ENCODE measurements around the gene OPN1MW.
"Not testable (repeated sequence)": the region's sequence is repeated elsewhere in the genome, so short reads cannot be mapped to it uniquely, and the experiment has no call there.

OPN1MW gene

GRCh38 chrX:154182296-154182695 lies at the start of gene OPN1MW:
Gene OPN1MW, plus strand, starts transcription at chrX:154182596. Its CDS starts 82 bp downstream, at chrX:154182678.
- DNase-seq (ENCODE audit: low read depth in 2 of 2), result not testable (repeated sequence)

GRCh38 chrX:154135458-154136229 lies 46.8 kb upstream of the OPN1MW start:
- no peak for DNase-seq (ENCODE audit: low read depth in 2 of 2)

- DNase-seq (ENCODE audit: low read depth in 2 of 2), result peak; percentile 43 to 48
Observed at GRCh38 chrX:154136627-154137161, 45.7 kb upstream of the OPN1MW start.

DNA sequence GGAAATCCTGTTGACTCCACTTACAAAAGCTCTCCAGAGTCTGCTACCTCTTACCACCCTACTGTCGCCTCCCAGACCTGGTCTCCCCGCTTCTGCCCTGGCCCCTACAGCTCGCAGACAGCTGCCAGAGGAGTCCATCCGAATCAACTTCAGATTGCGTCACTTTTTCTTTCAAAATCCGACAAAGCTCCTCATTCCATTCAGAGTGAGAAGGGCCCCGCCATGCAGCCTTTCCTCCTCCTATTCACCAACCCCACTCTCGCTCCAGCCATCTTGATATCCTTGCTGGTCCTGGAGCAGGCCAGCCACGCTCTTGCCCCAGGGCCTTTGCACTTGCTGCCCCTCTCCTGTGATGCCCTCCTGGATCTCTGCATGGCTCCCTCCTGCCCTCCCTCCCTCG lies 43.5 kb upstream of the OPN1MW start:
- no peak for DNase-seq (ENCODE audit: low read depth in 2 of 2)

DNA sequence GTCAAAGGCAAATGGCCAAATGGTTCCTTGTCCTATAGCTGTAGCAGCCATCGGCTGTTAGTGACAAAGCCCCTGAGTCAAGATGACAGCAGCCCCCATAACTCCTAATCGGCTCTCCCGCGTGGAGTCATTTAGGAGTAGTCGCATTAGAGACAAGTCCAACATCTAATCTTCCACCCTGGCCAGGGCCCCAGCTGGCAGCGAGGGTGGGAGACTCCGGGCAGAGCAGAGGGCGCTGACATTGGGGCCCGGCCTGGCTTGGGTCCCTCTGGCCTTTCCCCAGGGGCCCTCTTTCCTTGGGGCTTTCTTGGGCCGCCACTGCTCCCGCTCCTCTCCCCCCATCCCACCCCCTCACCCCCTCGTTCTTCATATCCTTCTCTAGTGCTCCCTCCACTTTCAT lies 42.2 kb upstream of the OPN1MW start:
- no peak for DNase-seq (ENCODE audit: low read depth in 2 of 2)

DNA sequence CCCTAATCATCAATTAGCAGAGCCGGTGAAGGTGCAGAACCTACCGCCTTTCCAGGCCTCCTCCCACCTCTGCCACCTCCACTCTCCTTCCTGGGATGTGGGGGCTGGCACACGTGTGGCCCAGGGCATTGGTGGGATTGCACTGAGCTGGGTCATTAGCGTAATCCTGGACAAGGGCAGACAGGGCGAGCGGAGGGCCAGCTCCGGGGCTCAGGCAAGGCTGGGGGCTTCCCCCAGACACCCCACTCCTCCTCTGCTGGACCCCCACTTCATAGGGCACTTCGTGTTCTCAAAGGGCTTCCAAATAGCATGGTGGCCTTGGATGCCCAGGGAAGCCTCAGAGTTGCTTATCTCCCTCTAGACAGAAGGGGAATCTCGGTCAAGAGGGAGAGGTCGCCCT lies 41.7 kb upstream of the OPN1MW start:
- no peak for DNase-seq (ENCODE audit: low read depth in 2 of 2)

DNA sequence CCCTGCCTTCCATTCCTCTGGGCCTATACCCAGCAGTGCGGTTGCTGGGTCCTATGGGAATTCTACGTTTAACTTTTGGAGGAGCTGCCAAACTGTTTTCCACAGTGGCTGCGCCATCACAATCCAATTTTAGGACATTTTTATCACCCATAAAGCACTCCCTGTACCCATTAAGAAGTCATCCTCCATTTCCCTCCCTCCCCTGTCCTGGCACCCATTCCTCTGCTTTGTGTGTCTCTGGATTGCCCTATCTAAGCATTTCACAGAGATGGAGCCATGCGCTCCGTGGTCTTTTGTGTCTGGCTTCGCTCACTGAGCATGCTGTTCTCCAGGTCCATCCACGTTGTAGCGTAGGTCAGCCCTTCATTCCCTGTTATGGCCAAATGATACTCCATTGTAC lies 40.0 kb upstream of the OPN1MW start:
- no peak for DNase-seq (ENCODE audit: low read depth in 2 of 2)

GRCh38 chrX:154142950-154143745 lies 39.2 kb upstream of the OPN1MW start:
- no peak for DNase-seq (ENCODE audit: low read depth in 2 of 2)

GRCh38 chrX:154144010-154144409 lies 38.4 kb upstream of the OPN1MW start, which contains the start of gene OPN1LW:
Gene OPN1LW, plus strand, starts transcription at chrX:154144243. Its CDS starts 41 bp downstream, at chrX:154144284.
- DNase-seq (ENCODE audit: low read depth in 2 of 2), result not testable (repeated sequence)

DNA sequence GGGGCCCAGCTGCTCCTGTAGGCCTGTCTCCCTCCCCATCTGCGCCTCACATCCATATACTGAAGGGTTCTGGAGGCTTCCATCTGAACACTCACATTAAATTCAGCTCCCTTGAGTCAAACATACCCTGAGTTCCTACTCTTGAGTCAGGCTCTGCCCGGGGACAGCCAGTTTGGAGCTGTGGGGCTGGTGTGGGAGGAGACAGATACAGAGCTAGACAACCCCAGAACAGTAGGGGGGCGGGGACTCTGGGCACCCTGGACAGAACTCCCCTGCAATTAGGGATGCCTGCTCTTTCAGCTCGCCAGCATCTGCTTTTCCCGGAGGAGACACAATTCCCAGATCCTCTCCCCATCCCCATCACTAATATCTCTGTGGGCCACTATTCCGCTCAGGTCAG lies 31.4 kb upstream of the OPN1MW start:
- DNase-seq (ENCODE audit: low read depth in 2 of 2), result not testable (repeated sequence)

GRCh38 chrX:154156221-154156620 lies 26.2 kb upstream of the OPN1MW start:
- not testable (repeated sequence) for DNase-seq (ENCODE audit: low read depth in 2 of 2)

DNA sequence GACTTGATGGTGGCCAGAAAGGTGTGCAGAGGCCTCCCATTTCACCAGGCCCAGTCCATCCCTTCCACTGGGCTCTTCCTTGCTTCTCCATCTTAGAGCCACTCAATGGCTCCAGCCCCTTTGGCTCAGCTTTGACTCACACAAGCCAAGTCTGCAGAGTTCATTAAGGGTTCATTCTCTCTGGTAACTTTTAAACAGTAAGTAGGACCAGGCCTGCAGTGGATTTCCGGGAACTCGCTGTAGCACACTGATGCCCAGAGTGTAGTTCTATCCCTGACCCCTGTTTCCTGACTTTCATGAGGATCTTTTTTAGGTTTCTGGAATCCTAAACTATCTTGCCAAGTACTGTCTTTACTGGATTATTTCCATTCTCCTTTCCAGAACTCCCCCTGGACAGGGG lies 25.2 kb upstream of the OPN1MW start:
- not testable (repeated sequence) for DNase-seq (ENCODE audit: low read depth in 2 of 2)

DNA sequence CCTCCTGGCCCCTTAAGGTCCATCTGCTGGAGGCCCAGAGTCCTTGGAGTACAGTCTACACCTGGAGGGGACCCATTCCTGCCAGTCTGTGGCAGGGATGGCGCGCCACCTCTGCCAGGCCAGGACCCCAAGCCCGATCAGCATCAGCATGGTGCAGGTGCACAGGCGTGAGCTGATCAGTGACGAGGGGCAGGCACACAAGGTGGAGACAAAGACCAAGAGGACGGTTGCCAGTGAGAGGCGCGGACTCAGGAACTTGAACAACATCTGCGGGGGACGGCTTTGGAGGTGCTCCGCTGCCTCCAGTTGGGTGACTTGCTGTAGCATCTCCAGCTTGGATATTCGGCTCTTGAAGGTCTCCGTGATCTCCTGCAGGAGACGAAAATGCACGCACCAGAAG lies 23.1 kb upstream of the OPN1MW start:
- not testable (repeated sequence) for DNase-seq (ENCODE audit: low read depth in 2 of 2)

- DNase-seq (ENCODE audit: low read depth in 2 of 2), result not testable (repeated sequence)
Observed at GRCh38 chrX:154164902-154165301, 17.5 kb upstream of the OPN1MW start.

DNA sequence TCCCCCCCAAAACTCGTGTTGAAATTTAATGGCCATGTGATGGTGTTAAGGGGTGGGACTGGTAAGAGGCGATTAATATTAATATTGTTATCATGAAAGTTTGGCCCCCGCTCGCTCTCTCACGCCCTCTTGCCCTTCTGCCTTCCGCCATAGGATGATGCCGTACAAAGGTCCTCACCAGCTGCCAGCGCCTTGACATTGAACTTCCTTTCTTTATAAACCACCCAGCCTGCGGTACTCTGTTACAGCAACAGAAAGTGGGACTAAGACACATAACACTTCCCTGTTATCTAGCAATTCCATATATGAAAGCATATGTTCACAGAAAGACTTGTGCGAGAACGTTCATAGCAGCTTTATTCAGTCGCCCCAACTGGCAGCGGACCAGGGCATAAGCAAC lies 14.0 kb upstream of the OPN1MW start:
- not testable (repeated sequence) for DNase-seq (ENCODE audit: low read depth in 2 of 2)

GRCh38 chrX:154172535-154172943 lies 9.9 kb upstream of the OPN1MW start:
- DNase-seq (ENCODE audit: low read depth in 2 of 2), result not testable (repeated sequence)

- not testable (repeated sequence) for DNase-seq (ENCODE audit: low read depth in 2 of 2)
Observed at GRCh38 chrX:154174356-154174755, 8.0 kb upstream of the OPN1MW start.

- not testable (repeated sequence) for DNase-seq (ENCODE audit: low read depth in 2 of 2)
Observed at GRCh38 chrX:154183794-154184193, 1.4 kb downstream of the OPN1MW start.

GRCh38 chrX:154192846-154193245 lies 10.4 kb downstream of the OPN1MW start:
- DNase-seq (ENCODE audit: low read depth in 2 of 2), result not testable (repeated sequence)

DNA sequence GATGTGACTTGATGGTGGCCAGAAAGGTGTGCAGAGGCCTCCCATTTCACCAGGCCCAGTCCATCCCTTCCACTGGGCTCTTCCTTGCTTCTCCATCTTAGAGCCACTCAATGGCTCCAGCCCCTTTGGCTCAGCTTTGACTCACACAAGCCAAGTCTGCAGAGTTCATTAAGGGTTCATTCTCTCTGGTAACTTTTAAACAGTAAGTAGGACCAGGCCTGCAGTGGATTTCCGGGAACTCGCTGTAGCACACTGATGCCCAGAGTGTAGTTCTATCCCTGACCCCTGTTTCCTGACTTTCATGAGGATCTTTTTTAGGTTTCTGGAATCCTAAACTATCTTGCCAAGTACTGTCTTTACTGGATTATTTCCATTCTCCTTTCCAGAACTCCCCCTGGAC lies 11.9 kb downstream of the OPN1MW start:
- not testable (repeated sequence) for DNase-seq (ENCODE audit: low read depth in 2 of 2)

- DNase-seq (ENCODE audit: low read depth in 2 of 2), result not testable (repeated sequence)
Observed at GRCh38 chrX:154196466-154196865, 14.1 kb downstream of the OPN1MW start.

DNA sequence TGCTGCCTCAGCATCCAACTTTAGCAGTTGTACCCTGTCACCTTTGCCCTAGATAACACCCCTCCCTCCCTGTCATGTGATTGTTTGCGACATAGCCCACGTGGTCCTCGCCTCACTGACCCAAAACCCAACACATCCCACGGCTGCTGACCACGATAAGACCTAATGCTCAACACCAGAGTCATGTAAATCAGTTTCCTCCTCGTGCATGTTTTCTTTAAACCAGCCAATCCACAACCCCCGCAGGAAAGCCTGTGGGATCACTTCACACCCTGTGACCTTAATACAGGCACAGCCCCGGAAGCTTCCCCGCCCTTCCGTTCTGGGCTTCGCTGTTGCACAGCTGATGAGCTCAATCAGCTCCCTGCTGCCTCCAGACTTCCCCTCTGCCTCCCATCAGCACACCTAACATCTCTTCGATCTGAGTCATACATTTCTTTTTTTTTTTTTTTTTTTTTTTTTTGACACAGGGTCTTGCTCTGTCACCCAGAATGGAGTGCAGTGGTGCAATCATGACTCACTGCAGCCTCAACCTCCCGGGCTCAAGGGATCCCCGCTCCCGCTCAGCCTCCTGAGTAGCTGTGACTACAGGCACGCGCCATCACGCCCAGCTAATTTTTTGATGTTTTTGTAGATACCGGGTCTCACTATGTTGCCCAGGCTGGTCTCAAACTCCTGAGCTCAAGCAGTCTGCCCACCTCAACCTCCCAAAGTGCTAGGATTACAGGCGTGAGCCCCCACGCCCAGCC lies 27.4 kb downstream of the OPN1MW start:
- DNase-seq (ENCODE audit: low read depth in 2 of 2), result not testable (repeated sequence)
